ENCODE results near the gene TGM6.

The TGM6 gene

GRCh38 chr20:2379511-2380229 is 1.0 kb upstream of the TGM6 start:
- no peak overlapping the region for H3K4me3 ChIP-seq (ENCODE audit: low read length)
- TF ChIP-seq ZNF274 (IDR thresholded peaks at IDR 0.05; ENCODE audit: low read depth, low read length) = no peak

GRCh38 chr20:2381303-2381702 is 602 bp downstream of the TGM6 start:
- TF ChIP-seq ZNF274 (IDR thresholded peaks at IDR 0.05; ENCODE audit: low read depth, low read length) = no peak
- H3K4me3 ChIP-seq (ENCODE audit: low read length) = no peak overlapping the region

GRCh38 chr20:2382833-2383232 is 2.1 kb downstream of the TGM6 start:
- H3K4me3 ChIP-seq (ENCODE audit: low read length) = no peak overlapping the region
- no peak for TF ChIP-seq ZNF274 (IDR thresholded peaks at IDR 0.05; ENCODE audit: low read depth, low read length)

- TF ChIP-seq ZNF274 (IDR thresholded peaks at IDR 0.05; ENCODE audit: low read depth, low read length) = no peak
- no peak overlapping the region for H3K4me3 ChIP-seq (ENCODE audit: low read length)
These were observed 4.3 kb downstream of the TGM6 start for GRCh38 chr20:2385026-2385425.

- H3K4me3 ChIP-seq (ENCODE audit: low read length) = no peak overlapping the region
- TF ChIP-seq ZNF274 (IDR thresholded peaks at IDR 0.05; ENCODE audit: low read depth, low read length) = no peak
These were observed 4.8 kb downstream of the TGM6 start for GRCh38 chr20:2385496-2385895.

GRCh38 chr20:2386516-2387179 is 5.9 kb downstream of the TGM6 start:
- H3K4me3 ChIP-seq (ENCODE audit: low read length) = no peak overlapping the region
- TF ChIP-seq ZNF274 (IDR thresholded peaks at IDR 0.05; ENCODE audit: low read depth, low read length) = no peak

- H3K4me3 ChIP-seq (ENCODE audit: low read length) = no peak overlapping the region
- TF ChIP-seq ZNF274 (IDR thresholded peaks at IDR 0.05; ENCODE audit: low read depth, low read length) = no peak
These were observed 6.5 kb downstream of the TGM6 start for GRCh38 chr20:2387180-2387577.

GRCh38 chr20:2387580-2387979 is 6.9 kb downstream of the TGM6 start:
- H3K4me3 ChIP-seq (ENCODE audit: low read length) = no peak overlapping the region
- TF ChIP-seq ZNF274 (IDR thresholded peaks at IDR 0.05; ENCODE audit: low read depth, low read length) = no peak

GRCh38 chr20:2390951-2391675 is 10.4 kb downstream of the TGM6 start:
- H3K4me3 ChIP-seq (ENCODE audit: low read length) = no peak overlapping the region
- no peak for TF ChIP-seq ZNF274 (IDR thresholded peaks at IDR 0.05; ENCODE audit: low read depth, low read length)

GRCh38 chr20:2394411-2395055 is 13.8 kb downstream of the TGM6 start:
- no peak overlapping the region for H3K4me3 ChIP-seq (ENCODE audit: low read length)
- no peak for TF ChIP-seq ZNF274 (IDR thresholded peaks at IDR 0.05; ENCODE audit: low read depth, low read length)

GRCh38 chr20:2395136-2395535 is 14.4 kb downstream of the TGM6 start:
- H3K4me3 ChIP-seq (ENCODE audit: low read length) = no peak overlapping the region
- TF ChIP-seq ZNF274 (IDR thresholded peaks at IDR 0.05; ENCODE audit: low read depth, low read length) = no peak

- no peak overlapping the region for H3K4me3 ChIP-seq (ENCODE audit: low read length)
- no peak for TF ChIP-seq ZNF274 (IDR thresholded peaks at IDR 0.05; ENCODE audit: low read depth, low read length)
These were observed 15.6 kb downstream of the TGM6 start for GRCh38 chr20:2396241-2396814.

GRCh38 chr20:2397091-2397490 is 16.4 kb downstream of the TGM6 start:
- H3K4me3 ChIP-seq (ENCODE audit: low read length) = no peak overlapping the region

GRCh38 chr20:2397595-2398145 is 17.0 kb downstream of the TGM6 start:
- H3K4me3 ChIP-seq (ENCODE audit: low read length) = no peak overlapping the region
- no peak for TF ChIP-seq ZNF274 (IDR thresholded peaks at IDR 0.05; ENCODE audit: low read depth, low read length)

More at GRCh38 chr20:2397091-2397490, 16.4 kb downstream of the TGM6 start:
- no peak for TF ChIP-seq ZNF274 (IDR thresholded peaks at IDR 0.05; ENCODE audit: low read depth, low read length)

All from GM08714 (cell line).